T1000 (cell line): ENCODE measurements around the gene FOXN3.

Experiments
- DNase-seq: peaks from one replicate; lab custom pipeline; 2025; ENCODE audit warnings: mixed read lengths; lab: John Stamatoyannopoulos, UW

FOXN3 gene

GRCh38 chr14:89430391-89431236, 13.6 kb upstream of the FOXN3 start:
- DNase-seq, result no peak

GRCh38 chr14:89429199-89430181, 12.5 kb upstream of the FOXN3 start:
- DNase-seq, result no peak

GRCh38 chr14:89428546-89429198, 11.6 kb upstream of the FOXN3 start:
- no peak for DNase-seq

- DNase-seq, result no peak
Measured at GRCh38 chr14:89428173-89428523, 11.1 kb upstream of the FOXN3 start.

- DNase-seq, result no peak
Measured at GRCh38 chr14:89427426-89428172, 10.6 kb upstream of the FOXN3 start.

- peak; percentile 80 for DNase-seq
Measured at GRCh38 chr14:89425931-89426330, 8.9 kb upstream of the FOXN3 start.

- no peak for DNase-seq
Measured at GRCh38 chr14:89424241-89424640, 7.2 kb upstream of the FOXN3 start.

GRCh38 chr14:89422952-89423345, 5.9 kb upstream of the FOXN3 start:
- DNase-seq, result no peak

GRCh38 chr14:89422181-89422951, 5.3 kb upstream of the FOXN3 start:
- DNase-seq, result no peak

- no peak for DNase-seq
Measured at GRCh38 chr14:89420502-89420901, 3.5 kb upstream of the FOXN3 start.

GRCh38 chr14:89419973-89420482, 3.0 kb upstream of the FOXN3 start:
- DNase-seq, result no peak

- DNase-seq, result no peak
Measured at GRCh38 chr14:89418976-89419375, 1.9 kb upstream of the FOXN3 start.

GRCh38 chr14:89418452-89418851, 1.4 kb upstream of the FOXN3 start:
- no peak for DNase-seq

GRCh38 chr14:89417465-89418225, 612 bp upstream of the FOXN3 start:
- peak; percentile 2 for DNase-seq

GRCh38 chr14:89416002-89416995, 734 bp downstream of the FOXN3 start:
- DNase-seq, result peak; percentile 97

- no peak for DNase-seq
Measured at GRCh38 chr14:89415159-89415558, 1.9 kb downstream of the FOXN3 start.

- DNase-seq, result no peak
Measured at GRCh38 chr14:89411976-89412375, 5.1 kb downstream of the FOXN3 start.

- no peak for DNase-seq
Measured at GRCh38 chr14:89409961-89410360, 7.1 kb downstream of the FOXN3 start.
